ENCODE measurements around the gene PPP1R3F.

- TF ChIP-seq, protein P1, sequence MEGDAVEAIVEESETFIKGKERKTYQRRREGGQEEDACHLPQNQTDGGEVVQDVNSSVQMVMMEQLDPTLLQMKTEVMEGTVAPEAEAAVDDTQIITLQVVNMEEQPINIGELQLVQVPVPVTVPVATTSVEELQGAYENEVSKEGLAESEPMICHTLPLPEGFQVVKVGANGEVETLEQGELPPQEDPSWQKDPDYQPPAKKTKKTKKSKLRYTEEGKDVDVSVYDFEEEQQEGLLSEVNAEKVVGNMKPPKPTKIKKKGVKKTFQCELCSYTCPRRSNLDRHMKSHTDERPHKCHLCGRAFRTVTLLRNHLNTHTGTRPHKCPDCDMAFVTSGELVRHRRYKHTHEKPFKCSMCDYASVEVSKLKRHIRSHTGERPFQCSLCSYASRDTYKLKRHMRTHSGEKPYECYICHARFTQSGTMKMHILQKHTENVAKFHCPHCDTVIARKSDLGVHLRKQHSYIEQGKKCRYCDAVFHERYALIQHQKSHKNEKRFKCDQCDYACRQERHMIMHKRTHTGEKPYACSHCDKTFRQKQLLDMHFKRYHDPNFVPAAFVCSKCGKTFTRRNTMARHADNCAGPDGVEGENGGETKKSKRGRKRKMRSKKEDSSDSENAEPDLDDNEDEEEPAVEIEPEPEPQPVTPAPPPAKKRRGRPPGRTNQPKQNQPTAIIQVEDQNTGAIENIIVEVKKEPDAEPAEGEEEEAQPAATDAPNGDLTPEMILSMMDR (IDR thresholded peaks at IDR 0.05; ENCODE audit: insufficient read depth, low read length): no peak
- TF ChIP-seq POLR2AphosphoS5 (IDR thresholded peaks at IDR 0.05; ENCODE audit: low read depth): no peak
- TF ChIP-seq, protein P2, sequence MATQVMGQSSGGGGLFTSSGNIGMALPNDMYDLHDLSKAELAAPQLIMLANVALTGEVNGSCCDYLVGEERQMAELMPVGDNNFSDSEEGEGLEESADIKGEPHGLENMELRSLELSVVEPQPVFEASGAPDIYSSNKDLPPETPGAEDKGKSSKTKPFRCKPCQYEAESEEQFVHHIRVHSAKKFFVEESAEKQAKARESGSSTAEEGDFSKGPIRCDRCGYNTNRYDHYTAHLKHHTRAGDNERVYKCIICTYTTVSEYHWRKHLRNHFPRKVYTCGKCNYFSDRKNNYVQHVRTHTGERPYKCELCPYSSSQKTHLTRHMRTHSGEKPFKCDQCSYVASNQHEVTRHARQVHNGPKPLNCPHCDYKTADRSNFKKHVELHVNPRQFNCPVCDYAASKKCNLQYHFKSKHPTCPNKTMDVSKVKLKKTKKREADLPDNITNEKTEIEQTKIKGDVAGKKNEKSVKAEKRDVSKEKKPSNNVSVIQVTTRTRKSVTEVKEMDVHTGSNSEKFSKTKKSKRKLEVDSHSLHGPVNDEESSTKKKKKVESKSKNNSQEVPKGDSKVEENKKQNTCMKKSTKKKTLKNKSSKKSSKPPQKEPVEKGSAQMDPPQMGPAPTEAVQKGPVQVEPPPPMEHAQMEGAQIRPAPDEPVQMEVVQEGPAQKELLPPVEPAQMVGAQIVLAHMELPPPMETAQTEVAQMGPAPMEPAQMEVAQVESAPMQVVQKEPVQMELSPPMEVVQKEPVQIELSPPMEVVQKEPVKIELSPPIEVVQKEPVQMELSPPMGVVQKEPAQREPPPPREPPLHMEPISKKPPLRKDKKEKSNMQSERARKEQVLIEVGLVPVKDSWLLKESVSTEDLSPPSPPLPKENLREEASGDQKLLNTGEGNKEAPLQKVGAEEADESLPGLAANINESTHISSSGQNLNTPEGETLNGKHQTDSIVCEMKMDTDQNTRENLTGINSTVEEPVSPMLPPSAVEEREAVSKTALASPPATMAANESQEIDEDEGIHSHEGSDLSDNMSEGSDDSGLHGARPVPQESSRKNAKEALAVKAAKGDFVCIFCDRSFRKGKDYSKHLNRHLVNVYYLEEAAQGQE (IDR thresholded peaks at IDR 0.05; ENCODE audit: insufficient replicate concordance, low read depth): no peak
- TF ChIP-seq GABPA (IDR thresholded peaks at IDR 0.05; ENCODE audit: low read depth): no peak
Measured at GRCh38 chrX:49256268-49256995, 13.2 kb upstream of the PPP1R3F start.

Data from HL-60 (cell line).